GM21529 (cell line): ENCODE results near the gene SEMA3F.

Source experiments
- ATAC-seq: cut with Tn5 transposase; IDR thresholded peaks from one replicate; pipeline ENCODE4 v1.9.1; 2021; ENCODE audit not compliant: unreplicated experiment

The SEMA3F gene

GRCh38 chr3:50230104-50230793 lies 75.1 kb downstream of the SEMA3F start:
- no peak for ATAC-seq

- no peak for ATAC-seq
Observed at GRCh38 chr3:50230794-50231125, 75.6 kb downstream of the SEMA3F start.

- ATAC-seq = no peak
Observed at GRCh38 chr3:50231581-50231980, 76.5 kb downstream of the SEMA3F start.

GRCh38 chr3:50232303-50232702 lies 77.2 kb downstream of the SEMA3F start:
- no peak for ATAC-seq

- ATAC-seq = no peak
Observed at GRCh38 chr3:50233176-50233575, 78.1 kb downstream of the SEMA3F start.

- peak; percentile 90 for ATAC-seq
Observed at GRCh38 chr3:50235716-50236483, 80.8 kb downstream of the SEMA3F start, which contains the start of gene GNAI2. TSS of gene GNAI2 (plus strand) at chr3:50236204. CDS start at chr3:50236336, 132 bp downstream.

GRCh38 chr3:50236484-50237132 lies 81.5 kb downstream of the SEMA3F start:
- no peak for ATAC-seq

GRCh38 chr3:50237133-50237651 lies 82.1 kb downstream of the SEMA3F start:
- ATAC-seq = no peak

- ATAC-seq = peak; percentile 39
Observed at GRCh38 chr3:50237754-50238548, 82.8 kb downstream of the SEMA3F start.

GRCh38 chr3:50238549-50239026 lies 83.5 kb downstream of the SEMA3F start:
- ATAC-seq = no peak
